GM12878 (cell line): ENCODE results near the gene SELENOM. TPM values are rescaled to one million over a fixed set of nuclear protein-coding genes. Genes with fewer than 3 reads are reported as not detected.

Source experiments
- ATAC-seq: fragments of 200-7000 bp; cut with Tn5 transposase; 3 replicates; pipeline ENCODE4 v1.9.1; 2020; ENCODE audit warnings: mild to moderate bottlenecking, moderate library complexity
- BruUV-seq: library from RNA; stranded (reverse); fragments of 400-500 nt; replicated peaks from 2 replicates; lab custom pipeline; 2021; lab: Mats Ljungman, UMichigan
- CTCF ChIA-PET: fragments of 300-600 bp; sonication (Branson Sonifier 250); formaldehyde crosslinking; extraction: SDS; loops from one replicate; lab custom pipeline; 2021; ENCODE audit warnings: inconsistent platforms; lab: Yijun Ruan, JAX
- POLR2A ChIA-PET: fragments of 350-600 bp; formaldehyde crosslinking; extraction: SDS; loops from one replicate; lab custom pipeline; 2021; ENCODE audit warnings: inconsistent platforms; lab: Charles Lee
- RAD21 ChIA-PET: fragments of 300-600 bp; sonication (Branson Sonifier 250); formaldehyde crosslinking; loops from one replicate; lab custom pipeline; 2023; ENCODE audit warnings: antibody characterized with exemption; ENCODE audit not compliant: unreplicated experiment; lab: Charles Lee
- SMC1A ChIA-PET: fragments of 300-600 bp; sonication (Branson Sonifier 250); formaldehyde crosslinking; loops from one replicate; lab custom pipeline; 2023; ENCODE audit not compliant: unreplicated experiment, uncharacterized antibody; lab: Charles Lee
- DNase-seq: peaks from one replicate; pipeline ENCODE4 v3.0.0-alpha.2; 2011; ENCODE audit warnings: low read depth, low spot score
- FAIRE-seq: peaks from 3 replicates; lab custom pipeline; 2011; peaks lifted over from hg19 to GRCh38; lab: Jason Lieb, UNC
- H2AFZ ChIP-seq: 2 replicates; pipeline ENCODE4 v1.6.0; 2011; ENCODE audit warnings: low read depth, low read length, control low read depth; ENCODE audit not compliant: control insufficient read depth
- H3K27ac ChIP-seq: 2 replicates; pipeline ENCODE4 v1.5.1; 2011; ENCODE audit warnings: control low read depth; ENCODE audit not compliant: control insufficient read depth, insufficient read depth
- H3K27me3 ChIP-seq, 2 experiments: replicated peaks in 1 of 2; 2 replicates each; pipeline versions ENCODE4 v1.6.0 to v1.6.1; 2011; ENCODE audit warnings: low read length in 1 of 2; ENCODE audit not compliant: control insufficient read depth in 2 of 2, insufficient read depth in 2 of 2
- H3K36me3 ChIP-seq, 2 experiments: 2 replicates each; pipeline ENCODE4 v1.5.1; 2011; ENCODE audit warnings: low read length in 1 of 2; ENCODE audit not compliant: control insufficient read depth in 2 of 2, insufficient read depth in 2 of 2
- H3K4me1 ChIP-seq: 2 replicates; pipeline ENCODE4 v1.6.1; 2011; ENCODE audit warnings: mild to moderate bottlenecking, low read length, moderate library complexity, mixed read lengths; ENCODE audit not compliant: control insufficient read depth, insufficient read depth
- H3K4me2 ChIP-seq: 2 replicates; pipeline ENCODE4 v1.6.0; 2011; ENCODE audit warnings: control low read depth; ENCODE audit not compliant: control insufficient read depth, insufficient read depth
- H3K4me3 ChIP-seq: fragments of 200-600 bp; sonication (generic); 2 replicates; pipeline ENCODE4 v1.5.1; 2016
- H3K79me2 ChIP-seq: 2 replicates; pipeline ENCODE4 v1.6.0; 2011; ENCODE audit warnings: low read length; ENCODE audit not compliant: control insufficient read depth, insufficient read depth
- H3K9ac ChIP-seq: 2 replicates; pipeline ENCODE4 v1.8.0; 2011; ENCODE audit warnings: low read length, control low read depth, mixed read lengths; ENCODE audit not compliant: control insufficient read depth, insufficient read depth
- H3K9me3 ChIP-seq: replicated peaks from 3 replicates; pipeline ENCODE4 v1.5.1; 2011; ENCODE audit warnings: mild to moderate bottlenecking, low read length; ENCODE audit not compliant: control insufficient read depth, insufficient read depth
- H4K20me1 ChIP-seq: 2 replicates; pipeline ENCODE4 v1.6.0; 2011; ENCODE audit not compliant: control insufficient read depth, insufficient read depth
- CBFB ChIP-seq: IDR thresholded peaks from 2 replicates; pipeline ENCODE4 v1.6.1; 2016; ENCODE audit warnings: antibody characterized with exemption, low read depth
- JUNB ChIP-seq: IDR thresholded peaks from 2 replicates; pipeline ENCODE4 v1.6.1; 2016; ENCODE audit warnings: antibody characterized with exemption, mild to moderate bottlenecking
- MEF2B ChIP-seq: fragments of 450-650 bp; IDR thresholded peaks from 2 replicates; pipeline ENCODE4 v1.6.1; 2018; ENCODE audit warnings: mild to moderate bottlenecking, moderate library complexity; ENCODE audit not compliant: partially characterized antibody, poor library complexity, severe bottlenecking
- PKNOX1 ChIP-seq: fragments of 450-650 bp; IDR thresholded peaks from 2 replicates; pipeline ENCODE4 v1.6.1; 2016; ENCODE audit warnings: mild to moderate bottlenecking
- PML ChIP-seq: IDR thresholded peaks from 2 replicates; pipeline ENCODE4 v1.6.1; 2012; ENCODE audit warnings: low read length, inconsistent platforms
- RELA ChIP-seq: fragments of 450-650 bp; IDR thresholded peaks from 2 replicates; pipeline ENCODE4 v1.8.0; 2014; ENCODE audit warnings: borderline replicate concordance; ENCODE audit not compliant: partially characterized antibody
- TAF1 ChIP-seq: IDR thresholded peaks from 2 replicates; pipeline ENCODE4 v1.6.1; 2011; ENCODE audit warnings: mild to moderate bottlenecking, low read depth, low read length, borderline replicate concordance
- YBX1 ChIP-seq: fragments of 450-650 bp; IDR thresholded peaks from 2 replicates; pipeline ENCODE4 v1.6.1; 2016; ENCODE audit warnings: antibody characterized with exemption
- ZBTB40 ChIP-seq: fragments of 450-650 bp; IDR thresholded peaks from 2 replicates; pipeline ENCODE4 v1.6.1; 2016; ENCODE audit warnings: mild to moderate bottlenecking, moderate library complexity, borderline replicate concordance
- WGBS: methylation state at CpG from one replicate; pipeline ENCODE4 v1.1.6; 2016; ENCODE audit warnings: low lambda C conversion rate; ENCODE audit not compliant: insufficient replicate concordance, insufficient coverage; ENCODE audit errors: missing lambda C conversion rate; 5-methylcytosine and 5-hydroxymethylcytosine counted together
- in situ Hi-C: fragments of 300-500 bp; cut with MboI; formaldehyde crosslinking; loops from 9 replicates; pipeline ENCODE4 v1.14.3; 2018; ENCODE audit warnings: mixed read lengths
- intact Hi-C: fragments of 100-400 bp; cut with micrococcal nuclease; formaldehyde crosslinking; loops from one replicate; pipeline ENCODE4 v1.14.2; 2022; ENCODE audit not compliant: unreplicated experiment
- polyA plus RNA-seq, 11 experiments: library from polyadenylated mRNA; depleted of rRNA in 4 of 11; unstranded in 6 of 11; stranded (reverse) in 5 of 11; fragments of >200 nt; fragmentation: Nextera tagmentation in 4 of 11; fragmentation: Illumina TruSeq in 1 of 11; extraction: Ambion mirVana in 4 of 11; extraction: Trizol in 1 of 11; gene quantifications; 1 replicate in 1 of 11; 2 replicates in 10 of 11; pipeline versions ENCODE4 v1.2.1 to v1.2.3, GENCODE V29; 2011 to 2016; ENCODE audit warnings: inconsistent platforms in 2 of 11, missing spikeins in 2 of 11, low read depth in 1 of 11
- total RNA-seq, 4 experiments: library from RNA; depleted of rRNA in 3 of 4; stranded (reverse); fragments of >200 nt in 3 of 4; fragmentation: Illumina TruSeq in 1 of 4; extraction: Trizol in 1 of 4; gene quantifications; 2 replicates each; pipeline versions ENCODE4 v1.2.1 to v1.2.3, GENCODE V29; 2013 to 2021
- TF ChIP-seq, protein P1 (sequence below): fragments of 150-350 bp; IDR thresholded peaks from 2 replicates; pipeline ENCODE4 v1.6.1; 2016; ENCODE audit warnings: low read depth, low read length

SELENOM gene
- total and polyA plus RNA-seq, 10 of the 15 experiments (the other 5 are each of a cell fraction or from before 2014, with no cell fraction given): 0.80 to 8.3 (median 2.0) TPM

- no peak for TF ChIP-seq RELA
- no peak for TF ChIP-seq YBX1
- no peak for TF ChIP-seq PKNOX1
- TF ChIP-seq CBFB: no peak
- RAD21 ChIA-PET: interaction anchor here (0.6 kb wide), 1 partner anchor 268 kb away, joined by 3 read pairs; no protein-coding TSS in a partner anchor
- no peak overlapping the region for H3K9ac ChIP-seq
- H3K4me1 ChIP-seq: no peaks in the 10 kb centered on the region
- in situ Hi-C loops (no loop called here), intact Hi-C loops (no loop called here)
- SMC1A ChIA-PET: no interaction called here
- no peak overlapping the region for H3K27ac ChIP-seq
- FAIRE-seq (no peak), ATAC-seq (no peak), DNase-seq (no peak)
- H4K20me1 ChIP-seq: no peaks in the 10 kb centered on the region
- no peak overlapping the region for H3K4me2 ChIP-seq
- CTCF ChIA-PET: interaction anchor here (1.2 to 1.4 kb wide), 2 partner anchors 9 to 35 kb away, joined by 3 to 5 read pairs; partner anchors contain the start of gene RNF185
- H3K4me3 ChIP-seq: no peak overlapping the region
- H3K79me2 ChIP-seq: no peaks in the 10 kb centered on the region
- H3K36me3 ChIP-seq: no peaks in the 10 kb centered on the region
- POLR2A ChIA-PET: no interaction called here
- 16% methylated on average over 3 of the region's 3 CpGs for WGBS
- H2AFZ ChIP-seq: no peak overlapping the region
- no peaks in the 10 kb centered on the region for H3K27me3 ChIP-seq
- BruUV-seq: no TSS peak
- H3K9me3 ChIP-seq: no peaks in the 10 kb centered on the region
Observed at GRCh38 chr22:31124290-31124689, 16.9 kb upstream of the SELENOM start.

DNA sequence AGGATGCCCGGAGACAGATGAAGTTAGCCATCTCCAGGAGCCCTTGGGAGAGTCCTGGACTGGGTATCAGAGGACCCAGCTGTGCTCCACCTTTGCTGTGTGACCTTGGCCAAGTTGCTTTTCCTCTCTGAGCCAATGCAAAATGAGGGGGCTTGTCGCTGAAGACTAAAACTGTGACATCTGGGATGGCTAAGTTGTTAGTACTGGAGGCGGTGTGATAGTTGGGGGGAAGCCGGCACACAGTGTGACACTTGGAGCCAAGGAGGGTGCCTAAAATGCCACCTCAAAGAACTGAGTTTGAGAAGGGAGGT is 15.9 kb upstream of the SELENOM start:
- intact Hi-C loops: no loop called here
- Histone ChIP-seq H3K4me2 (no peak overlapping the region), H3K9me3 (no peaks in the 10 kb centered on the region), H3K36me3 (no peaks in the 10 kb centered on the region), H3K4me1 (no peaks in the 10 kb centered on the region), H3K79me2 (no peaks in the 10 kb centered on the region), H3K4me3 (no peak overlapping the region), H3K27ac (no peak overlapping the region), H2AFZ (no peak overlapping the region), H3K27me3 (no peaks in the 10 kb centered on the region), H4K20me1 (no peaks in the 10 kb centered on the region), H3K9ac (no peak overlapping the region)
- ChIA-PET SMC1A (no interaction called here), CTCF (no interaction called here), POLR2A (no interaction called here), RAD21 (no interaction called here)
- DNase-seq (no peak), FAIRE-seq (no peak), ATAC-seq (no peak)
- TF ChIP-seq ZBTB40 (no peak), TAF1 (no peak), MEF2B (no peak), JUNB (no peak), PML (no peak)
- TF ChIP-seq, protein P1, sequence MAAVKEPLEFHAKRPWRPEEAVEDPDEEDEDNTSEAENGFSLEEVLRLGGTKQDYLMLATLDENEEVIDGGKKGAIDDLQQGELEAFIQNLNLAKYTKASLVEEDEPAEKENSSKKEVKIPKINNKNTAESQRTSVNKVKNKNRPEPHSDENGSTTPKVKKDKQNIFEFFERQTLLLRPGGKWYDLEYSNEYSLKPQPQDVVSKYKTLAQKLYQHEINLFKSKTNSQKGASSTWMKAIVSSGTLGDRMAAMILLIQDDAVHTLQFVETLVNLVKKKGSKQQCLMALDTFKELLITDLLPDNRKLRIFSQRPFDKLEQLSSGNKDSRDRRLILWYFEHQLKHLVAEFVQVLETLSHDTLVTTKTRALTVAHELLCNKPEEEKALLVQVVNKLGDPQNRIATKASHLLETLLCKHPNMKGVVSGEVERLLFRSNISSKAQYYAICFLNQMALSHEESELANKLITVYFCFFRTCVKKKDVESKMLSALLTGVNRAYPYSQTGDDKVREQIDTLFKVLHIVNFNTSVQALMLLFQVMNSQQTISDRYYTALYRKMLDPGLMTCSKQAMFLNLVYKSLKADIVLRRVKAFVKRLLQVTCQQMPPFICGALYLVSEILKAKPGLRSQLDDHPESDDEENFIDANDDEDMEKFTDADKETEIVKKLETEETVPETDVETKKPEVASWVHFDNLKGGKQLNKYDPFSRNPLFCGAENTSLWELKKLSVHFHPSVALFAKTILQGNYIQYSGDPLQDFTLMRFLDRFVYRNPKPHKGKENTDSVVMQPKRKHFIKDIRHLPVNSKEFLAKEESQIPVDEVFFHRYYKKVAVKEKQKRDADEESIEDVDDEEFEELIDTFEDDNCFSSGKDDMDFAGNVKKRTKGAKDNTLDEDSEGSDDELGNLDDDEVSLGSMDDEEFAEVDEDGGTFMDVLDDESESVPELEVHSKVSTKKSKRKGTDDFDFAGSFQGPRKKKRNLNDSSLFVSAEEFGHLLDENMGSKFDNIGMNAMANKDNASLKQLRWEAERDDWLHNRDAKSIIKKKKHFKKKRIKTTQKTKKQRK: no peak
- in situ Hi-C loops: no loop called here
- WGBS: 36% methylated on average over 4 of the region's 4 CpGs
- no TSS peak for BruUV-seq
